ENCODE measurements around the gene EIF4G3. TPM values are rescaled to one million over a fixed set of nuclear protein-coding genes. Genes with fewer than 3 reads are reported as not detected.

Gene EIF4G3
- total and polyA plus RNA-seq, 2 of the 8 experiments (the other 6 are each of a cell fraction or from before 2014, with no cell fraction given): 47.5 to 66.6 TPM

- Histone ChIP-seq H2BK15ac (ENCODE audit: low read length) (no peak overlapping the region), H3K14ac (ENCODE audit: insufficient read length) (no peak overlapping the region), H3K79me2 (ENCODE audit: control insufficient read depth in 1 of 2, insufficient read depth in 2 of 2, low read length in 2 of 2) (peaks cover 0 to 8% of the 10 kb centered on the region in 2 experiments; a peak in 2 of 4 replicates), H2AK5ac (ENCODE audit: low read depth, low read length) (no peak overlapping the region), H2BK12ac (ENCODE audit: low read depth, low read length) (no peak overlapping the region), H3K4ac (replicated peaks; ENCODE audit: insufficient read length, low read depth, low read length) (no peak overlapping the region), H3K4me1 (replicated peaks in 1 of 4; ENCODE audit: control insufficient read depth in 3 of 4, insufficient read depth in 4 of 4, low read length in 3 of 4) (no peaks in the 10 kb centered on the region), H3K9ac (replicated peaks in 1 of 4; ENCODE audit: extremely low read depth in 1 of 4, low read depth in 3 of 4, low read length in 3 of 4) (no peak overlapping the region), H4K20me1 (replicated peaks in 1 of 2; ENCODE audit: control insufficient read depth in 1 of 2, insufficient read depth in 2 of 2, low read length in 2 of 2) (peaks cover 0 to 4% of the 10 kb centered on the region in 2 experiments), H3K9me3 (ENCODE audit: insufficient read depth in 2 of 2, low read depth in 1 of 2, low read length in 1 of 2) (no peaks in the 10 kb centered on the region), H3K18ac (ENCODE audit: extremely low read depth, low read length) (no peak overlapping the region), H2AFZ (ENCODE audit: low read length) (no peak overlapping the region), H3K27me3 (replicated peaks in 1 of 4; ENCODE audit: control insufficient read depth in 3 of 4, extremely low read depth in 1 of 4, insufficient read depth in 3 of 4, low read length in 3 of 4) (peaks cover 0 to 1% (median 0%) of the 10 kb centered on the region in 4 experiments; a peak in 1 of 7 replicates), H4K5ac (ENCODE audit: insufficient read length, low read depth, low read length) (no peak overlapping the region), H3K36me3 (ENCODE audit: control insufficient read depth in 2 of 4, insufficient read depth in 4 of 4, low read length in 3 of 4) (no peaks in the 10 kb centered on the region), H4K8ac (ENCODE audit: extremely low read depth, insufficient read depth, low read length) (no peak overlapping the region), H3K23ac (ENCODE audit: insufficient read length) (no peak overlapping the region), H2BK5ac (ENCODE audit: low read depth, low read length) (no peak overlapping the region), H3K4me2 (ENCODE audit: insufficient read depth in 1 of 2, low read depth in 2 of 2, low read length in 2 of 2) (no peak overlapping the region), H3K79me1 (ENCODE audit: low read depth, low read length) (no peaks in the 10 kb centered on the region), H2BK20ac (ENCODE audit: low read length) (no peak overlapping the region), H3K4me3 (ENCODE audit: extremely low read depth in 1 of 4, insufficient read depth in 2 of 4, low read depth in 3 of 4, low read length in 4 of 4) (no peak overlapping the region), H2BK120ac (replicated peaks; ENCODE audit: low read depth, low read length) (no peak overlapping the region), H3K27ac (ENCODE audit: low read depth, low read length) (no peak overlapping the region), H3K23me2 (ENCODE audit: low read depth, low read length) (no peaks in the 10 kb centered on the region), H3K56ac (replicated peaks; ENCODE audit: insufficient read length, low read depth, low read length) (no peak overlapping the region), H4K91ac (replicated peaks; ENCODE audit: insufficient read length, low read length) (no peak overlapping the region)
- no peak for TF ChIP-seq SAP30 (IDR thresholded peaks at IDR 0.05; ENCODE audit: insufficient read depth, insufficient replicate concordance, low read length)
- peak; percentile 9 to 11; a peak in 2 of 4 replicates for TF ChIP-seq RAD21 (IDR thresholded peaks at IDR 0.05 in 1 of 2, conservative IDR thresholded peaks at IDR 0.05 in 1 of 2; ENCODE audit: low read depth in 2 of 2, low read length in 2 of 2)
- FAIRE-seq (no peak), DNase-seq (ENCODE audit: low read depth in 1 of 2, low spot score in 2 of 2) (no peak)
- 90% methylated on average over 3 of the region's 3 CpGs; no CpG with 5 or more reads in 1 of the 2 experiments for WGBS, 2 experiments (ENCODE audit: extremely low coverage in 1 of 2, insufficient coverage in 1 of 2, insufficient read length in 1 of 2, insufficient replicate concordance in 2 of 2, low coverage in 1 of 2, low lambda C conversion rate in 2 of 2, missing lambda C conversion rate in 1 of 2)
- ChIA-PET POLR2A (ENCODE audit: partially characterized antibody) (no interaction called here), CTCF (ENCODE audit: partially characterized antibody) (interaction anchor here (0.6 to 3.7 kb wide), 4 partner anchors 12 to 212 kb away, joined by 3 to 17 read pairs (median 4); no protein-coding TSS in a partner anchor)
Observed at GRCh38 chr1:20983297-20983889, 193.3 kb downstream of the EIF4G3 start.
